Measurements from ENCODE around the gene POLE3. TPM values are rescaled to one million over a fixed set of nuclear protein-coding genes. Genes with fewer than 3 reads are reported as not detected.
"Not testable (repeated sequence)": the region's sequence is repeated elsewhere in the genome, so short reads cannot be mapped to it uniquely, and the experiment has no call there.

Gene POLE3
- total RNA-seq, 1 experiment from 2014 or later, result 175 TPM

- no peak for DNase-seq (ENCODE audit: low read depth)
Observed at GRCh38 chr9:113403646-113404045, 6.8 kb downstream of the POLE3 start.

- DNase-seq (ENCODE audit: low read depth), result peak; percentile 100
Observed at GRCh38 chr9:113401027-113401792, 9.3 kb downstream of the POLE3 start, which contains the start of gene ALAD. TSS of gene ALAD (minus strand) at chr9:113401284. CDS start at chr9:113393559, 7,725 bp downstream.

- DNase-seq (ENCODE audit: low read depth), result no peak
Observed at GRCh38 chr9:113399646-113400200, 10.8 kb downstream of the POLE3 start.

GRCh38 chr9:113398796-113399195 lies 11.7 kb downstream of the POLE3 start:
- DNase-seq (ENCODE audit: low read depth), result peak; percentile 53

DNA sequence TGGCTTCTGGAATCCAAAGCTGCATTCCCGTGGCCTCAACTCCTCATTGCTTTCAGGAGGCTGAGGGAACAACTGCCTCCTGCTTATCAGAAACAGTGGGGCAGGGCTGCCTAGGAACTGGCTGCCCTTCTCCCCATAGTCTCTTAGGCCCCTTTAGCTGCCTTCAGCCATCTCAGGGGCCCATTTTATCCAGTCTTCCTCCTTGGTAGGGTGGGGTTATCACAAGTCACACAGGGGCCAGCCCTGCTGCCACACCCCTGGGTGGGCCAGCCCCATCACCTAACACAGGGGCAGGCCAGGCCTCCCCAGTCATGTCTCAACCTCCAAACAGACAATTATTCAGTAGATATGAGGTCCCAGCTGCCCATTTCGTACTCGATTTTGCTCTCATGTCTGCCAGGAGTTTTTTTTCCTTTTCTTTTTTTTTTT lies 13.3 kb downstream of the POLE3 start:
- DNase-seq (ENCODE audit: low read depth), result no peak

DNA sequence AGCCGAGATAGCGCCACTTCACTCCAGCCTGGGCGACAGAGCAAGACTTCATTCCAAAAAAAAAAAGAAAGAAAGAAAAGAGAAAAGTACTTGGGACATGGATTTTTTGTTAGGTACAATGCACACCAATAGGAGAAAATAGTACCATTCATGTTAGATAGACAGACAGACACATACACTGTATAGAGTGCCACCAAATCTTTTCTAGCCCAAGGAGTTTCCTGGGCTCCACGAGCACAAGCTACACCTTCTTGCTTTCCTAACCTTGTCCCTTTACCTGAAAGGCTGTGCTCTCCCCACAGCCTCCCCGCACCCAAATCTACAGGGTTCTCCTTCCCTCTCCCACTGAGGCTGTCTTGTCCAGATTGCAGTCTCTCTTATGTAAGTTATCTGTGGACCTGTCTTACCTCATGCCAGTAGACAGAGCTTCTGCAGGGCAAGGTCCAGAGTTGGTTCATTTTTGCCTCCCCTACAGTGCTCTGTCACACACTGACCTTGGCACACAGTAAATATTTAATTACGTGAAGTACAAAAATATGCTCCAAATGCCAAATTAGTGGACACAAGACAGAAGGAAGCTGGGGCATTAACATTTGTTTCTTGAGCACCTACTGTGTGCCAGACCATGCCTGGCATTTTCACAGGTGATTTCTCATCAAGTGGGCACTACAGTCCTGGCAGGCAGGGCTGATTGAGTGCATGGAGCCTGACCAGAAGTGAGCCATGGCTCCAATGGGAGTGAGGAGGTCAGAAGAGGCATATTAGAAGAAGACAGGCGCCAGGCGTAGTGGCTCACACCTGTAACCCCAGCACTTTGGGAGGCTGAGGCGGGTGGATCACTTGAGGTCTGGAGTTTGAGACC lies 15.2 kb downstream of the POLE3 start:
- no peak for DNase-seq (ENCODE audit: low read depth)

- no peak for DNase-seq (ENCODE audit: low read depth)
Observed at GRCh38 chr9:113393281-113393680, 17.2 kb downstream of the POLE3 start.

DNA sequence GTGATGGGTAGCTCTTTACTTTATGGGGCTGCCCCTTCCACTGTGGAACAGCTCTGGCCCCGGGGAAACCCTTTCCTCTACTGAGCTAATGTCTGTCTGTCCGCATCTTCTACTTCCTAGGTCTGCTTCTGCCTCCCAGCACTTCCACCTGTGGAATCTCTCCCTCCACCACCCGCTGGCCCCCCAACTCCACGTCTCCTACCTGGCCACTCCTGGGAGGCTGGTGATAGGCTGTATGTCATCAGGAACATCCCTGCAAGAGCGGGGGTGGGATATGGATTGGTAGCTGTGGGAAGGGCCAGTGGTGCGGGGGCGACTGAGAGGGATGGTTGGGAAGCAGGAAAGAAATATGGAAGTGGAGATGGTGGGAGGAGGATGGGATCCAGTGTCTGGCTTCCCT lies 18.6 kb downstream of the POLE3 start:
- DNase-seq (ENCODE audit: low read depth), result no peak

DNA sequence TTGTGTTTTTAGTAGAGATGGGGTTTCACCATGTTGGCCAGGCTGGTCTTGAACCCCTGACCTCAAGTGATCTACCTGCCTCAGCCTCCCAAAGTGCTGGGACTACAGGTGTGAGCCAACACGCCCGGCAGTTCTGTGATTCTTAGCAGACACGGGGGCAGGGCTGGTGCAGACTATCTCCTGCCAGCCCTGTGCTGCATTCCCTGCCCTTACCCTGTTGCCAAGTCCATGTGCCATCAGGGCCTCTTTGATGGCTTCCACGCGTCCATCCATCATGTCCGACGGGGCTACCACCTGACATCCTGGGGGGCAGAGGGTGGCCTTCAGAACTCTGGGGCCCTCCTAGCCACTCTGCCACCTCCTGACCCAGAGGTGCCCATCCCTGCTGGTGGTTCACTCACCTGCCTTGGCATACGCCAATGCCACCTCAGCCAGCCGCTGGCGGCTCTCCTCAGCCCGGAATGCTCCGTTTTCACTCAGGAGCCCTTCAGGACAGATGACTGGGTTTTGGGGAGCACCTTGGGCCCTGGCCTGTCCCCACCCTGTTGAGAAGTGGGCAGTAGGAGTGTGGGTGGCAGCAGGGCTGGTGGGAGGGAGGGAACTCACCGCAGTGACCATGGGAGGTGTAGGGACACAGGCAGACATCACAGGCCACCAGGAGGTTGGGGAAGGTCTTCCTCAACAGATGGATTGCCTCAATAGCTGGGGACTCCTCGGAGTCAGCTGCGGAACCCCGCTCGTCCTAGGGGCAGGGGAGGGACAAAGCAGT lies 20.1 kb downstream of the POLE3 start:
- no peak for DNase-seq (ENCODE audit: low read depth)

DNA sequence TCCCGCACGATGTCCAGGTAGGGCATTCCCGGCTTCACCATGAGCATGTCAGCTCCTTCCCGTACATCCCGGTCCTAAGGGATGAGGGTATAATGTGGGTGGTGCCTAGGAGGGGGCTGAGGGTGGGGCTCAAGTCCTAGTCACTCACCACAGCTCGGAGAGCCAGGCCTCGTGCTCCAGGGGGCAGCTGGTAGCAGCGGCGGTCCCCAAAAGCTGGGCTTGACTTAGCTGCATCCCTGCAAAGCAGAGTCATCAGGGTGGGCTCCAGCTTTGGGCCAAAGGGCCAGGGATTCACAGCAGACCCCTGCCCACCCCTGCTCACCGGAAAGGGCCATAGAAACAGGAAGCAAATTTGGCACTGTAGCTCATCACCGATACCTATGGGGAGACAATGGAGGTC lies 21.0 kb downstream of the POLE3 start:
- no peak for DNase-seq (ENCODE audit: low read depth)

GRCh38 chr9:113388833-113389232 lies 21.6 kb downstream of the POLE3 start:
- no peak for DNase-seq (ENCODE audit: low read depth)

DNA sequence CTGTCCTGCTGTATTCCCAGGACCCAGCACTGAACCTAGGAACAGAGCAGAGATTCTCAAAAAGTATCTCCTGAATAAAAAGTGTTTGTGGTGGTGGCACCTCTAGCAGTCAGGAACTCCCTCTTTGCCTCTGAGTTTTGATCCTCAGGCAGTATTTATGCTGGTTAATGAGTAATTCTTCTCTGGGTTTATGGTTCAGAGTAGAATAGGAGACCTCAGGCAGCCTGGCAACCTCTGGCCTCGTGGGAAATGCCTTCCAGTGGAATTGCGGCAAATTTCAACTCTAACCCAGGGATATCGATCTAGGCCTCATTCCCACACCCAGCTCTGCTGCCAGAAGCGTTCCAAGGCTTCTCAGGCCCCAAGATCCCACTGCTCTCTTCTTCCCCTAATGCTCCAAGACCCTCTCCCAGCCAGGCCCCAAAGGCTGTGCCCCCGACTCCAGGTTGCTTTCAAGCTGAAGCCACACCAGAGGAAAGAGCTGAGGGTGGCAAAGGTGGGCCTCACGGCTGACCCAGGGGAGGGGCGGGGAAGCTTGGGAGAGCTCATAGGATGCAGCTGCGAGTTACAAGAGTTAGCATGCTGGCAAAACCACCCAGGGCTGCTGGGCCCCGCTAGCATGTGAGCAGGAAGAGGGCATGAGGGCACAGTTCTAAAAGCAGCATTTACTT lies 22.8 kb downstream of the POLE3 start:
- DNase-seq (ENCODE audit: low read depth), result no peak

DNA sequence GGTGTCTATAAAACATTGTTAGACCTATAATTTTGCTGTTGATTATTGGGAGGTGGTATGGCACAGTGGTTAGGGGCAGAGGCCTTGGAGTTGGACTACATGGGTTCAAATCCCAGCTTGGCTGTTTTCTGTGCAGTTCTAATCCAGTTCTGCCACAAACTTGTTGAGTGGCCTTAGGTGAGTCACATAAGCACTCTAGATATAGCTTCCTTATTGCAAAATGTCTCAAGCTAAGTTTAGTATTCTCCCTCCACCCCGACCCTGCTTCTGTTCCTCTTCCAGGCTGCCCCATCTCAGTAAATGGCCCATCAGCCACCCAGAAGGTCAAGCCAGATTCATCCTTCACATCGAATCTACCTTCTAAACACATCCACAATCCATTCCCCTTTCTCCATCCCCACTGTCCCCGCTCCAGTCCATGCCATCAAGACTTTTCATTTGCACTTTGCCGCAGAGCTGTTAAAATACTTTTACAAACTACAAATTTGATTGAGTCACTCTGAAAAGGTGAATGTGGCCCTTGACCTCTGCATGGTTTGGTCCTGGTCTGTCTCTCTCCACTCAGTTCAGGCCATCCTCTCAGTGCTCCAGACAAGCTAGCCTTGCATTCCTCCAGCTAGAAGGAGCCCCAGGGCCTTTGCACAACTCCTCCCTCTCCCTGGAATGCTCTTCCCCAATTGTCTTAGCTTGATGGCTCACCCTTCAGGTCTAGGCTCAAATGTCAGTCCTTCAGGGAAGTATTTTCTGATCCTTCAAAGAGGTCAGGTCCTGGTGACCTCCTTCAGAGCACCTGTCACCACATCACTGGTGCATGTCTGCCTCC lies 23.7 kb downstream of the POLE3 start:
- no peak for DNase-seq (ENCODE audit: low read depth)

- DNase-seq (ENCODE audit: low read depth), result no peak
Observed at GRCh38 chr9:113381909-113382411, 28.5 kb downstream of the POLE3 start.

- DNase-seq (ENCODE audit: low read depth), result not testable (repeated sequence)
Observed at GRCh38 chr9:113381441-113381840, 29.0 kb downstream of the POLE3 start.

DNA sequence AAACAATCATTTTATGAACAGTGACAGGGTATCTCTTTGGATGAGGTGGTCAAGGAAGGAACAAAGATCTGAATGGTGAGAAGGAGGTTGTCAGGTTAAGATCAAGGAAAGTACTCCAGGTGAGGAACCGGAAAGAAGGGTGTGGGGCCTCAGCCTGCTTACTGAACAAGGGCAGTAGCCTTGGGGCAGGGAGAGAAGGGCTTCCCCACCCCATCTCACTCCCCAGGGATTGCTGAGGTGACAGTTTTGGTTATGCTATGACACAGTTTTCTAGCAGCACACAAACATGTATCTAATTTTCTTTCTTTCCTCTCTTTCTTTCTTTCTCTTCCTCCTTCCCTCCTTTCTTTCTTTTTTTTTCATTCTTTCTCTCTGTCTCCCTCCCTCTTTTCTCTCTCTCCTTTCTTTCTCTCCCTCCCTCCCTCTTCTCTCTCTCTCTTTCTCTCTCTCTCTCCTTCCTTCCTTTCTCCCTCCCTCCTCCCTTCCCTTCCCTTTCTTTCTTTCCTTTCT lies 29.6 kb downstream of the POLE3 start:
- DNase-seq (ENCODE audit: low read depth), result no peak

DNA sequence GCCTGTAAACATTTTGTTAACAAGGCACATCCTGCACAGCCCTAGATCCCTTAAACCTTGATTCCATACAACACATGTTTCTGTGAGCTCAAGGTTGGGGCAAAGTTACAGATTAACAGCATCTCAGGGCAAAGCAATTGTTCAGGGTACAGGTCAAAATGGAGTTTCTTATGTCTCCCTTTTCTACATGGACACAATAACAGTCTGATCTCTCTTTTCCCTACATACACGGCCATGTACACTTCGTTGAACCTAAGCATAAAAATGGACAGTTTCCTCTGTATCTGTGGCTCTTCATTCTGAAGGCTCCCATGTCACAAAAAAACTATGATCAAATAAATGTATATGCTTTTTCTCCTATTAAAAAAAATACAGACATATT lies 30.7 kb downstream of the POLE3 start:
- not testable (repeated sequence) for DNase-seq (ENCODE audit: low read depth)

- not testable (repeated sequence) for DNase-seq (ENCODE audit: low read depth)
Observed at GRCh38 chr9:113379094-113379828, 31.2 kb downstream of the POLE3 start.

Measured in Daoy (cell line).